OCI-M2 (cell line): ENCODE results near the gene COX8A.

Experiments used
- DNase-seq: peaks from one replicate; lab custom pipeline; 2025; ENCODE audit not compliant: unreplicated experiment; lab: John Stamatoyannopoulos, UW

Gene COX8A

DNA sequence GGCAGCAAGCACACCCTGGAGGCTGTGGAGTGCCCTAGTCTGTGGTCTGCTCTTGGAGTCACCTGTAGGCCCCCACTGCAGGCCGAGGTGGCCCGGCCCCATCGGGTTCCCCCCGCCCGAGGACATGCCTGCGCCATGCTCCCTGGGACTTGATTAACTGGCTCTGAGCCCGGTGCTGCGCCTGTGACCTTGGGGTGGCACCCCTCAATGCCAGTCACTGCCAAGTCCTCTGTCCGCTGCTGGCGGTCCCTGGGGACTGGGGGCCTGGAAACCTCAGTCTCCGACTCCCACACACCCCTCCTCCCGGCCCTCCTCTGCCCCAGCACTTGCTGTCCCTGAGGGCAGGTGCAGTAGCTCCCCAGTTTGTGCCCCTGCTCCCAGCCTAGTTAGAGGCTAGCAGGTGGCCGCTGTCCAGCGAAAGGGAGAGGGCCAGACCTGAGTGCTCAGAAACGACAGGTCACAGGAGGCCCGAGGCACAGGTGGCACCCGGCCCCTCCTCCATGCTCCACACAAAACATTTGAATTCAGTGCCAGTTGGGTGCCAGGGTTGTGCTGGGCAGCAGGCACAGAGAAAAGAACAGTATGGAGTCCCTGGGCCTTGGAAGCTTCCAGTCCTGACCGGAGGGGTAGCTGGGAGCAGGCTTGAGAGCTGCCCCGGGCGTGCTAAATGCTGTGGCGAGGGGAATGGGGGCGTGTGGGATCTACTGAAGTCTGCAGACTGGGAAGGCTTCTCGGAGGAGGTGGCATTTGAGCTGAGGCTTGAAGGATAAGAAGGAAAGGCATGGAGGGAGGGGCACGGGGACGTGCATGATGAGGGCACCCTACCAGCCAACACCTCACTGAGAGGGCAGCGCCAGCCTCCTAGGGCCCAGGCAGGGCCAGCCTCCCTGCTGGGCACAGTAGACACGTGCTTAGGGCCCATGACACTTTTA is 45.0 kb downstream of the COX8A start:
- DNase-seq = no peak

DNA sequence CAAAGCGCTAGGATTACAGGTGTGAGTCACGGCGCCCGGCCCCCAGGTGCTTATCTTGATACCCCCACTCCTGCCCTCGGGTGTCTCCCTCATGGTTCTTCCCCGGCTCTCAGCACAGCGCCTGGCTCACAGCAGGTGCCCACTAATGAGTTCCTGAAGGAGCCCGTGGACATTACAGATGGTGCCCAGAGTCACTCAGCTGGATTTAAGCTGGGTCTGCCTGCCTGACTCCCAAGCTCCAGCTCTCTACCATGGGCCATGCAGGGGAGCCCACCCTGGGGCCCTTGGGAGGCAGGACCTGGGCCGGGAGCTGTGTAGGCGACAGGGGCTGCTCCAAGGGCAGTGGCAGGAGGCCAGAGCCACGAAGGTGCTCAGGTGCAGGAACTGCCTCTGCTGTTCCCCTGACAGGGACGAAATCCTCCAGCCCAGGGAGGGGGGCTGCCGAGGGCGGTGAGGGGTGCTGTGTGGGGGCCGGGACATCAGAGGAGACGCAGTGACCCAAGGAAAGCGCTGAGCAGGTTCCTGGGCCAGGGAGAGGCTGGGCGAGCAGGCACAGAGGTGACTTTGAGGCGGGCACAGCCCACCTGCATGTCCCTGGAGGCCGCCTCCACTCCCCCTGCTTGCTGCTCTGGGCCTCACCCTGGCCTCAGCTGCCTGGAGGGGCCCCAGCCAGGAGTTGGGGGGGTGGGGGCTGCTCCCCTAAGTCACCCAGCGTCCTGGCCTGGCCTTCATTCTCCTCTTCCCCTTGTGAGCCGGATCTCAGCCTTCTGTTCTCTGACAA is 46.7 kb downstream of the COX8A start:
- DNase-seq = no peak

DNA sequence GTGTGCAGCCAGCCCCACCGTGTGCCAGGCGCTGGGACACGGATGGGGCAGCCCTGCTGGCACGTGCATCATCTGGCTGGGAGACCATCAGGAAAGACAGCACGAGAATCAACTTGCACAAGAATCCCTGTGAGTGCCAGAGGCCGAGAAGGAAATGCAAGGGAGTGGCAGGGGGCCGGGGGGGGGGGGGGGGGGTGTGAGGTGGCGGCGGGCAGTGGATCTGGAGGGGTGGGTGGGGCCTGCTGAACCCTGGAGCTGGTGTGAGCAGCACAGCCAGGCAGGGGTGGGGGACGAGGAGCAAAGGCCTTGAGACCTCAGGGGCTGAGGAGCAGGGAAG is 47.3 kb downstream of the COX8A start:
- no peak for DNase-seq

DNA sequence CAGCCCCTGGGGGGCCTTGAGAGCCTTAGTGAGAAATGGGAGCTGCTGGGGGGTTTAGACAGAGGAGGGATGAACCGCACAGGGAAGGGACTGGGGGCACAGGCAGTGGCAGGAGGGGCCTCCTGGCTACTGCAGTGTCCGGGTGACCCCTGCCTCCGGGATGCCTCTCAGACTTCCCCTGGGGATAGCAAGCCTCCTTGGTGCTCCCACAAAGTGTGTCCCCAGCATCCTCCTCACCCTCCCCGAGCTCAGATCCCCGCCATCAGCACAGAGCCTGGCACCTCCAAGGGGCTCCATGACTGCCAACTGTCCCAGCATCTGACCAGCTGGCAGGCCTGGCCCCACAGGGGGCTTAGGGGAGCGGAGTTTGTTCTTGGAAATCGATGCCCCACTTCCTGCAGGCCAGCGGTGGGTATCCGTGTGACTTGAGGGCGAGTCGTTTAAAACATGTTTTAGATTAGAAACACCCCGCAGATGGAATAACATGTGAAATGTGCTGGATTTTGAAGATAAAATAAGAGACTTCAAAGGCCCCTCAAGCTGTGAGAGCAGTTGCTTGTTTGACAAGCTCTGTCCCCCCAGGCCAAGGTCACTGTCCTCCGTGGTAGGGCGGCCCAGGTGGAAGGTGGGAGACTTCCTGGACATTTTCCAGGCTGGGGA is 47.8 kb downstream of the COX8A start:
- DNase-seq = no peak

DNA sequence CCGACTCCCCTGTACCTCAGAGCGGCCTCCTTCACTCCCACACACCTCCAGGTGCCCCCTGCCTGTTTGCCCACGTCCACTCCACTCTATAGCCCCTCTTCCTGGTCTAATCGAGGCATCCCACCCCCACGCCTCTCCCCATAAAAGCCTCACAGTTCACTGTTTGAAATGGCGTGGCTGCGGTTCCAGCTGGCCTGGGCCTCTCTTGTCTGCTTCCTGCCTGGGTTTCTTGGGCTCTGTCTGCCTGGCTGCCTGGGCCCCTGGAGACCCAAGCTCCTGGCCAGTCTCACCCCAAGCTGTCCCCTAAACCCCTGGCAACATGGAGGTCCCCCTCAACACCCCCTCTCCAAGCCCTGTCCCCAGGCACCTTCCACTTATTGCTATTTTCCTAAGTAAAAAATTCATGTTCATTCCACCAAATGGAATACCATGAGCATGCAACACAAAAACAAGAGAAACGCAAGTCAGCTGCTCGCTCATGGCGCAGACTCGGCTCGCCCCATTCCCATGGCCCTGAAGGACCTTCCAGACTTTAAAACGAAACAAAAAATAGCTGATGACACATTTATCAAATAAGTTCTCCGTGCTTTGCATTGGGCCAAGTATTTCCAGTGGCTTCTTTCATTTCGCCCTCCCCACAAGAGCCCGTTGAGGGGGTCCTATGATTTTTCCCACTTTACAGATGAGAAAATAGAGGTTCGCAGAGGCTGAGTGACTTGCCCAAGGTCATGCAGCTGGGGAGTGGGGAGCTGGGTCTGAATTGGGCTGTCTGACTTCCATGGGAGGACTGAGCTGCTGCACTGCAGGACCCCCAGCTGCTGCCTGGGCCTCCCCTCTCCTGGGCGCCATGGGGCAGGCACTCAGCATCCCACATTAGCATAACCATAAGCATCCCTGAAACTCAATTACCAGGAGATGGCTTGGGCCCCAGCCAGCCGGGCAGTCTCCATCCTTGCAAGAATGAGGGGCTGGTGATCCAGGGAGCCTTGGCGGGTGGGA is 49.6 kb downstream of the COX8A start:
- no peak for DNase-seq

DNA sequence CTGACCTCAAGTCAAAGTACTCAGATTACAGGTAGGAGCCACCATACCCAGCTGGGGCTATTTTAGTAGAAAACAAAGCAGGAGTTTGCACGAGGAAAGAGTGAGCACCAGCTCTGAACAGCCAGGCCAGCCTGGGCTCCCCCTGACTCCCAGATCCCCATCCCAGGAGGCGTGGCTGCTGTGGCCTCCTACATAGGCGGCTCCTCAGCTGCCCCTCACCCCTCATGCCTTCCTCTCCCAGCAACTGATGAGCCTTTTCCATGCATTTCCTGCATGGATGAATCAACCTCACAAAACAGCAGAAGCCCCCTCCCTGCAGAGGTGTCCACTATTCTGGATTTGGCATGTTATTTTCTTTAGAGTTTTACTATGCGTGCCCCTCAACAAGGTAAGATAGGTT is 50.8 kb downstream of the COX8A start:
- no peak for DNase-seq
